Measurements from ENCODE around the gene PDE1A. TPM values are rescaled to one million over a fixed set of nuclear protein-coding genes. Genes with fewer than 3 reads are reported as not detected.

PDE1A gene
- total and polyA plus RNA-seq, 10 of the 15 experiments (the other 5 are each of a cell fraction or from before 2014, with no cell fraction given), result 1.1 TPM; not detected in 9

- no TSS peak for BruUV-seq (replicated peaks)
- RAD21 ChIA-PET (ENCODE audit: unreplicated experiment), result interaction anchor here (1.8 to 2.2 kb wide), 2 partner anchors 345 to 407 kb away, joined by 13 to 31 read pairs; no protein-coding TSS in a partner anchor
- no peaks in the 10 kb centered on the region for H4K20me1 ChIP-seq (ENCODE audit: control insufficient read depth, insufficient read depth)
- in situ Hi-C loops (cut with MboI), result no loop called here
- POLR2A ChIA-PET, result no interaction called here
- SMC1A ChIA-PET (ENCODE audit: uncharacterized antibody, unreplicated experiment), result interaction anchor here (0.6 kb wide), 1 partner anchor 738 kb away, joined by 3 read pairs; no protein-coding TSS in a partner anchor
- ATAC-seq, result no peak
- 79% methylated on average over 1 of the region's 1 CpG for WGBS (ENCODE audit: insufficient coverage, insufficient replicate concordance, low lambda C conversion rate, missing lambda C conversion rate)
- H3K4me2 ChIP-seq (ENCODE audit: control insufficient read depth, insufficient read depth), result no peak overlapping the region
- TF ChIP-seq STAT1 (conservative IDR thresholded peaks at IDR 0.05) (no peak), NFYA (IDR thresholded peaks at IDR 0.05; ENCODE audit: borderline replicate concordance, low read depth, low read length) (no peak), NR2F1 (conservative IDR thresholded peaks at IDR 0.05) (no peak), MTA2 (IDR thresholded peaks at IDR 0.05; ENCODE audit: low read depth) (no peak), ESRRA (IDR thresholded peaks at IDR 0.05; ENCODE audit: low read length) (no peak), ZNF274 (IDR thresholded peaks at IDR 0.05; ENCODE audit: insufficient read depth, insufficient read length) (no peak)
- TF ChIP-seq, protein P1, sequence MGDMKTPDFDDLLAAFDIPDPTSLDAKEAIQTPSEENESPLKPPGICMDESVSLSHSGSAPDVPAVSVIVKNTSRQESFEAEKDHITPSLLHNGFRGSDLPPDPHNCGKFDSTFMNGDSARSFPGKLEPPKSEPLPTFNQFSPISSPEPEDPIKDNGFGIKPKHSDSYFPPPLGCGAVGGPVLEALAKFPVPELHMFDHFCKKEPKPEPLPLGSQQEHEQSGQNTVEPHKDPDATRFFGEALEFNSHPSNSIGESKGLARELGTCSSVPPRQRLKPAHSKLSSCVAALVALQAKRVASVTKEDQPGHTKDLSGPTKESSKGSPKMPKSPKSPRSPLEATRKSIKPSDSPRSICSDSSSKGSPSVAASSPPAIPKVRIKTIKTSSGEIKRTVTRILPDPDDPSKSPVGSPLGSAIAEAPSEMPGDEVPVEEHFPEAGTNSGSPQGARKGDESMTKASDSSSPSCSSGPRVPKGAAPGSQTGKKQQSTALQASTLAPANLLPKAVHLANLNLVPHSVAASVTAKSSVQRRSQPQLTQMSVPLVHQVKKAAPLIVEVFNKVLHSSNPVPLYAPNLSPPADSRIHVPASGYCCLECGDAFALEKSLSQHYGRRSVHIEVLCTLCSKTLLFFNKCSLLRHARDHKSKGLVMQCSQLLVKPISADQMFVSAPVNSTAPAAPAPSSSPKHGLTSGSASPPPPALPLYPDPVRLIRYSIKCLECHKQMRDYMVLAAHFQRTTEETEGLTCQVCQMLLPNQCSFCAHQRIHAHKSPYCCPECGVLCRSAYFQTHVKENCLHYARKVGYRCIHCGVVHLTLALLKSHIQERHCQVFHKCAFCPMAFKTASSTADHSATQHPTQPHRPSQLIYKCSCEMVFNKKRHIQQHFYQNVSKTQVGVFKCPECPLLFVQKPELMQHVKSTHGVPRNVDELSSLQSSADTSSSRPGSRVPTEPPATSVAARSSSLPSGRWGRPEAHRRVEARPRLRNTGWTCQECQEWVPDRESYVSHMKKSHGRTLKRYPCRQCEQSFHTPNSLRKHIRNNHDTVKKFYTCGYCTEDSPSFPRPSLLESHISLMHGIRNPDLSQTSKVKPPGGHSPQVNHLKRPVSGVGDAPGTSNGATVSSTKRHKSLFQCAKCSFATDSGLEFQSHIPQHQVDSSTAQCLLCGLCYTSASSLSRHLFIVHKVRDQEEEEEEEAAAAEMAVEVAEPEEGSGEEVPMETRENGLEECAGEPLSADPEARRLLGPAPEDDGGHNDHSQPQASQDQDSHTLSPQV (IDR thresholded peaks at IDR 0.05), result no peak
- TF ChIP-seq, protein P2, sequence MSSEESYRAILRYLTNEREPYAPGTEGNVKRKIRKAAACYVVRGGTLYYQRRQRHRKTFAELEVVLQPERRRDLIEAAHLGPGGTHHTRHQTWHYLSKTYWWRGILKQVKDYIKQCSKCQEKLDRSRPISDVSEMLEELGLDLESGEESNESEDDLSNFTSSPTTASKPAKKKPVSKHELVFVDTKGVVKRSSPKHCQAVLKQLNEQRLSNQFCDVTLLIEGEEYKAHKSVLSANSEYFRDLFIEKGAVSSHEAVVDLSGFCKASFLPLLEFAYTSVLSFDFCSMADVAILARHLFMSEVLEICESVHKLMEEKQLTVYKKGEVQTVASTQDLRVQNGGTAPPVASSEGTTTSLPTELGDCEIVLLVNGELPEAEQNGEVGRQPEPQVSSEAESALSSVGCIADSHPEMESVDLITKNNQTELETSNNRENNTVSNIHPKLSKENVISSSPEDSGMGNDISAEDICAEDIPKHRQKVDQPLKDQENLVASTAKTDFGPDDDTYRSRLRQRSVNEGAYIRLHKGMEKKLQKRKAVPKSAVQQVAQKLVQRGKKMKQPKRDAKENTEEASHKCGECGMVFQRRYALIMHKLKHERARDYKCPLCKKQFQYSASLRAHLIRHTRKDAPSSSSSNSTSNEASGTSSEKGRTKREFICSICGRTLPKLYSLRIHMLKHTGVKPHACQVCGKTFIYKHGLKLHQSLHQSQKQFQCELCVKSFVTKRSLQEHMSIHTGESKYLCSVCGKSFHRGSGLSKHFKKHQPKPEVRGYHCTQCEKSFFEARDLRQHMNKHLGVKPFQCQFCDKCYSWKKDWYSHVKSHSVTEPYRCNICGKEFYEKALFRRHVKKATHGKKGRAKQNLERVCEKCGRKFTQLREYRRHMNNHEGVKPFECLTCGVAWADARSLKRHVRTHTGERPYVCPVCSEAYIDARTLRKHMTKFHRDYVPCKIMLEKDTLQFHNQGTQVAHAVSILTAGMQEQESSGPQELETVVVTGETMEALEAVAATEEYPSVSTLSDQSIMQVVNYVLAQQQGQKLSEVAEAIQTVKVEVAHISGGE (CRISPR knock-in tag; IDR thresholded peaks at IDR 0.05), result no peak
- no peaks in the 10 kb centered on the region for H3K9me3 ChIP-seq (replicated peaks; ENCODE audit: control insufficient read depth, insufficient read depth, low read length)
- intact Hi-C loops (cut with micrococcal nuclease; ENCODE audit: unreplicated experiment), result loop anchor here (5.0 kb wide), 2 partner anchors 55 to 345 kb away; no protein-coding TSS in a partner anchor
- H3K4me1 ChIP-seq (ENCODE audit: control insufficient read depth, insufficient read depth, low read length), result peaks cover 5% of the 10 kb centered on the region; the same call in 1 of the 2 replicates
- H3K27me3 ChIP-seq (replicated peaks in 1 of 2; ENCODE audit: control insufficient read depth in 2 of 2, insufficient read depth in 2 of 2, low read length in 1 of 2), result no peaks in the 10 kb centered on the region
- H2AFZ ChIP-seq (ENCODE audit: control insufficient read depth, low read depth, low read length), result no peak overlapping the region
- H3K4me3 ChIP-seq, result no peak overlapping the region
- no peak for FAIRE-seq
- CTCF ChIA-PET, result interaction anchor here (1.4 to 4.3 kb wide), 5 partner anchors 15 to 738 kb away, joined by 4 to 88 read pairs (median 4); no protein-coding TSS in a partner anchor
- H3K79me2 ChIP-seq (ENCODE audit: control insufficient read depth, insufficient read depth, low read length), result no peaks in the 10 kb centered on the region
- H3K36me3 ChIP-seq (ENCODE audit: control insufficient read depth in 2 of 2, insufficient read depth in 2 of 2, low read length in 1 of 2), result no peaks in the 10 kb centered on the region
- H3K27ac ChIP-seq (ENCODE audit: control insufficient read depth, insufficient read depth), result no peak overlapping the region
- no peak overlapping the region for H3K9ac ChIP-seq (ENCODE audit: control insufficient read depth, insufficient read depth, low read length)
- no peak for DNase-seq (ENCODE audit: low read depth, low spot score)
Measured at GRCh38 chr2:182241936-182242335, 184.9 kb downstream of the PDE1A start.

Measured in GM12878 (cell line).